ENCODE measurements around the gene CD63.

GRCh38 chr12:55720071-55720564, 8.7 kb downstream of the CD63 start, which contains the start of gene RDH5:
- TF ChIP-seq, protein P1, sequence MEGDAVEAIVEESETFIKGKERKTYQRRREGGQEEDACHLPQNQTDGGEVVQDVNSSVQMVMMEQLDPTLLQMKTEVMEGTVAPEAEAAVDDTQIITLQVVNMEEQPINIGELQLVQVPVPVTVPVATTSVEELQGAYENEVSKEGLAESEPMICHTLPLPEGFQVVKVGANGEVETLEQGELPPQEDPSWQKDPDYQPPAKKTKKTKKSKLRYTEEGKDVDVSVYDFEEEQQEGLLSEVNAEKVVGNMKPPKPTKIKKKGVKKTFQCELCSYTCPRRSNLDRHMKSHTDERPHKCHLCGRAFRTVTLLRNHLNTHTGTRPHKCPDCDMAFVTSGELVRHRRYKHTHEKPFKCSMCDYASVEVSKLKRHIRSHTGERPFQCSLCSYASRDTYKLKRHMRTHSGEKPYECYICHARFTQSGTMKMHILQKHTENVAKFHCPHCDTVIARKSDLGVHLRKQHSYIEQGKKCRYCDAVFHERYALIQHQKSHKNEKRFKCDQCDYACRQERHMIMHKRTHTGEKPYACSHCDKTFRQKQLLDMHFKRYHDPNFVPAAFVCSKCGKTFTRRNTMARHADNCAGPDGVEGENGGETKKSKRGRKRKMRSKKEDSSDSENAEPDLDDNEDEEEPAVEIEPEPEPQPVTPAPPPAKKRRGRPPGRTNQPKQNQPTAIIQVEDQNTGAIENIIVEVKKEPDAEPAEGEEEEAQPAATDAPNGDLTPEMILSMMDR (IDR thresholded peaks at IDR 0.05), result no peak
- no peak for TF ChIP-seq POLR2AphosphoS5 (IDR thresholded peaks at IDR 0.05)
- TF ChIP-seq POLR2A (IDR thresholded peaks at IDR 0.05), result no peak

Data from breast epithelium (tissue), 3 donors.